Measurements from ENCODE around the gene TMEM52. TPM values are rescaled to one million over a fixed set of nuclear protein-coding genes. Genes with fewer than 3 reads are reported as not detected.

TMEM52 gene
- total and polyA plus RNA-seq, 2 of the 8 experiments (the other 6 are each of a cell fraction or from before 2014, with no cell fraction given), result 14.6 to 30.2 TPM

DNA sequence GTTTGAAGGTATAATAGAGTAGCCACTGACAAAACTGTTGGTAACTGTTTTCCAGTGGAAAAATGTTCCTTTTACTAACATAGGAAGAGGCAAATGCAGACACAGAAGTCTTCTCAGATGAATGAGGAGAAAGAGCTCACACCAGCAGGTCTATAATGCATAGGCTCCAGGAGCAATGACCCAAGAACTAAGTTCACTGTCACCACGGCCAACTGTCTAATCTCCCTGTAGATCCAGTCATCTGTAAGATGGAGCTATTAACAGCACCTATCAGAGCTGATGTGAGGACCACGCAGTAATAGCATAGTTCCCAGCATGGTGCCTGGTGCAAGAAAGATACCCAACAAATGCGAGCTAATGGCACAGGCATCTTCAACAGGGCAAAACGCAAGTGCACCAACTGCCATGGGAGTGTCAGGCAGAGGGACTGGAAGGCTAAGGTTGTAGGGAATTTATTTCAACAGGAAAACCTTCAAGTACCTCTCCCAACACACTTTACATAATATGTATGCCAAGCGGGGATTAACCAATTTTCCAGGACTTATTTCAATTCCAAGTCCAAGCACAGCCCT is 41.1 kb downstream of the TMEM52 start:
- no peak overlapping the region for H2AK5ac ChIP-seq (ENCODE audit: low read depth, low read length)
- ChIA-PET CTCF (ENCODE audit: partially characterized antibody) (interaction anchor here (1.1 to 2.8 kb wide), 5 partner anchors 8 to 89 kb away, joined by 3 to 8 read pairs (median 5); no protein-coding TSS in a partner anchor), POLR2A (ENCODE audit: partially characterized antibody) (interaction anchor here (1.2 to 5.2 kb wide), 4 partner anchors 9 to 19 kb away, joined by 3 to 32 read pairs (median 5); no protein-coding TSS in a partner anchor)
- WGBS, 2 experiments (ENCODE audit: extremely low coverage in 1 of 2, insufficient coverage in 1 of 2, insufficient read length in 1 of 2, insufficient replicate concordance in 2 of 2, low coverage in 1 of 2, low lambda C conversion rate in 2 of 2, missing lambda C conversion rate in 1 of 2), result 94% methylated on average over 5 of the region's 5 CpGs; no CpG with 5 or more reads in 1 of the 2 experiments
- H3K27ac ChIP-seq (ENCODE audit: low read depth, low read length), result no peak overlapping the region
- no peak overlapping the region for H2BK5ac ChIP-seq (ENCODE audit: low read depth, low read length)
- no peak overlapping the region for H3K56ac ChIP-seq (replicated peaks; ENCODE audit: insufficient read length, low read depth, low read length)
- no peak overlapping the region for H2BK120ac ChIP-seq (replicated peaks; ENCODE audit: low read depth, low read length)
- H4K5ac ChIP-seq (ENCODE audit: insufficient read length, low read depth, low read length), result no peak overlapping the region
- H3K4ac ChIP-seq (replicated peaks; ENCODE audit: insufficient read length, low read depth, low read length), result no peak overlapping the region
- FAIRE-seq, result no peak
- H3K79me2 ChIP-seq (ENCODE audit: control insufficient read depth in 1 of 2, insufficient read depth in 2 of 2, low read length in 2 of 2), result peaks cover 81 to 100% of the 10 kb centered on the region in 2 experiments
- H2BK15ac ChIP-seq (ENCODE audit: low read length), result no peak overlapping the region
- H3K36me3 ChIP-seq (ENCODE audit: control insufficient read depth in 2 of 4, insufficient read depth in 4 of 4, low read length in 3 of 4), result peaks cover 8 to 28% (median 19%) of the 10 kb centered on the region in 4 experiments; a peak in 7 of 8 replicates
- H3K4me3 ChIP-seq (ENCODE audit: extremely low read depth in 1 of 4, insufficient read depth in 2 of 4, low read depth in 3 of 4, low read length in 4 of 4), result no peak overlapping the region
- peaks cover 15% of the 10 kb centered on the region for H3K79me1 ChIP-seq (ENCODE audit: low read depth, low read length)
- peaks cover 36 to 51% of the 10 kb centered on the region in 2 experiments for H4K20me1 ChIP-seq (replicated peaks in 1 of 2; ENCODE audit: control insufficient read depth in 1 of 2, insufficient read depth in 2 of 2, low read length in 2 of 2)
- no peaks in the 10 kb centered on the region for H3K27me3 ChIP-seq (replicated peaks in 1 of 4; ENCODE audit: control insufficient read depth in 3 of 4, extremely low read depth in 1 of 4, insufficient read depth in 3 of 4, low read length in 3 of 4)
- no peak overlapping the region for H3K9ac ChIP-seq (replicated peaks in 1 of 4; ENCODE audit: extremely low read depth in 1 of 4, low read depth in 3 of 4, low read length in 3 of 4)
- no peak overlapping the region for H4K91ac ChIP-seq (replicated peaks; ENCODE audit: insufficient read length, low read length)
- no peak overlapping the region for H3K18ac ChIP-seq (ENCODE audit: extremely low read depth, low read length)
- peaks cover 0 to 9% (median 4%) of the 10 kb centered on the region in 4 experiments; a peak in 3 of 7 replicates for H3K4me1 ChIP-seq (replicated peaks in 1 of 4; ENCODE audit: control insufficient read depth in 3 of 4, insufficient read depth in 4 of 4, low read length in 3 of 4)
- no peak overlapping the region for H2BK12ac ChIP-seq (ENCODE audit: low read depth, low read length)
- H2AFZ ChIP-seq (ENCODE audit: low read length), result no peak overlapping the region
- no peak overlapping the region for H3K14ac ChIP-seq (ENCODE audit: insufficient read length)
- no peak overlapping the region for H4K8ac ChIP-seq (ENCODE audit: extremely low read depth, insufficient read depth, low read length)
- peaks cover 0 to 4% of the 10 kb centered on the region in 2 experiments; a peak in 1 of 4 replicates for H3K9me3 ChIP-seq (ENCODE audit: insufficient read depth in 2 of 2, low read depth in 1 of 2, low read length in 1 of 2)
- H3K23me2 ChIP-seq (ENCODE audit: low read depth, low read length), result no peaks in the 10 kb centered on the region
- H3K23ac ChIP-seq (ENCODE audit: insufficient read length), result no peak overlapping the region
- no peak for DNase-seq (ENCODE audit: low read depth in 1 of 2, low spot score in 2 of 2)
- H2BK20ac ChIP-seq (ENCODE audit: low read length), result no peak overlapping the region
- no peak overlapping the region for H3K4me2 ChIP-seq (ENCODE audit: insufficient read depth in 1 of 2, low read depth in 2 of 2, low read length in 2 of 2)
- TF ChIP-seq JUND (IDR thresholded peaks at IDR 0.05; ENCODE audit: low read length) (no peak), HDAC2 (IDR thresholded peaks at IDR 0.05; ENCODE audit: borderline replicate concordance in 1 of 2, low read depth in 2 of 2, low read length in 2 of 2) (no peak), TAF1 (IDR thresholded peaks at IDR 0.05; ENCODE audit: low read depth, low read length) (no peak), SP4 (IDR thresholded peaks at IDR 0.05; ENCODE audit: low read length) (no peak), JUN (IDR thresholded peaks at IDR 0.05; ENCODE audit: low read depth, low read length) (no peak), POLR2AphosphoS5 (IDR thresholded peaks at IDR 0.05; ENCODE audit: low read depth, low read length) (no peak), RFX5 (IDR thresholded peaks at IDR 0.05; ENCODE audit: borderline replicate concordance, low read depth, low read length) (no peak), BRCA1 (IDR thresholded peaks at IDR 0.05; ENCODE audit: low read depth, low read length) (no peak)

Data from H1 (cell line).